ENCODE results near the gene CD81.

Gene CD81

GRCh38 chr11:2442589-2442988, 65.5 kb downstream of the CD81 start:
- DNase-seq = no peak

- DNase-seq = no peak
Observed at GRCh38 chr11:2443406-2443805, 66.3 kb downstream of the CD81 start.

GRCh38 chr11:2443881-2444820, 67.0 kb downstream of the CD81 start, which contains the start of gene TRPM5:
Gene TRPM5 (minus strand): TSS chr11:2444514. CDS start chr11:2423036, 21,478 bp downstream.
- no peak for DNase-seq

DNA sequence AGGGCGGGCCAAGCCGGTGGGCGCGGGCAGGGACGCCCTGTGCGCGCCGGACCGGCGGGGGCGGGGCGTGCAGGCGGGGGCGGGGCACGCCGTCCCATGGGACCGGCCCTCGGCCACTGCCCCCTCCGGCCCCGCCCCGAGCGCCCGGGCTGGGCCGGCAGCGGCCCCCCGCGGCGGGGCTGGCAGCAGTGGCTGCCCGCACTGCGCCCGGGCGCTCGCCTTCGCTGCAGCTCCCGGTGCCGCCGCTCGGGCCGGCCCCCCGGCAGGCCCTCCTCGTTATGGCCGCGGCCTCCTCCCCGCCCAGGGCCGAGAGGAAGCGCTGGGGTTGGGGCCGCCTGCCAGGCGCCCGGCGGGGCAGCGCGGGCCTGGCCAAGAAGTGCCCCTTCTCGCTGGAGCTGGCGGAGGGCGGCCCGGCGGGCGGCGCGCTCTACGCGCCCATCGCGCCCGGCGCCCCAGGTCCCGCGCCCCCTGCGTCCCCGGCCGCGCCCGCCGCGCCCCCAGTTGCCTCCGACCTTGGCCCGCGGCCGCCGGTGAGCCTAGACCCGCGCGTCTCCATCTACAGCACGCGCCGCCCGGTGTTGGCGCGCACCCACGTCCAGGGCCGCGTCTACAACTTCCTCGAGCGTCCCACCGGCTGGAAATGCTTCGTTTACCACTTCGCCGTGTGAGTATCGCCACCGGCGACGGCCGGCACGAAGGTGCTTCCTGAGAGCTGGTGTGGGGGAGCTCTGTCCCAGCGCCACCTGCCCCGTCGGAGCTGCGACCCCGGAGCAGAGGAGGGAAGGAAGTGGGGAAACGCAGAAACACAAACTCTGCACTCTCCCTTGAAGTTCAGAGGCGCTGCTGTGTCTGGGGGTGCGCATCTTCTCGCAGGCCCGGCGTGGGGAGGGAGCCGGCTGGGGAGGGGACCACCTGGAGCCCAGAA, 68.0 kb downstream of the CD81 start, which contains the start of gene KCNQ1:
Gene KCNQ1, plus strand, starts transcription at position 188 of the 925 bp plus-strand sequence. Its CDS starts 91 bp downstream, at position 279.
- peak; percentile 29 for DNase-seq

DNA sequence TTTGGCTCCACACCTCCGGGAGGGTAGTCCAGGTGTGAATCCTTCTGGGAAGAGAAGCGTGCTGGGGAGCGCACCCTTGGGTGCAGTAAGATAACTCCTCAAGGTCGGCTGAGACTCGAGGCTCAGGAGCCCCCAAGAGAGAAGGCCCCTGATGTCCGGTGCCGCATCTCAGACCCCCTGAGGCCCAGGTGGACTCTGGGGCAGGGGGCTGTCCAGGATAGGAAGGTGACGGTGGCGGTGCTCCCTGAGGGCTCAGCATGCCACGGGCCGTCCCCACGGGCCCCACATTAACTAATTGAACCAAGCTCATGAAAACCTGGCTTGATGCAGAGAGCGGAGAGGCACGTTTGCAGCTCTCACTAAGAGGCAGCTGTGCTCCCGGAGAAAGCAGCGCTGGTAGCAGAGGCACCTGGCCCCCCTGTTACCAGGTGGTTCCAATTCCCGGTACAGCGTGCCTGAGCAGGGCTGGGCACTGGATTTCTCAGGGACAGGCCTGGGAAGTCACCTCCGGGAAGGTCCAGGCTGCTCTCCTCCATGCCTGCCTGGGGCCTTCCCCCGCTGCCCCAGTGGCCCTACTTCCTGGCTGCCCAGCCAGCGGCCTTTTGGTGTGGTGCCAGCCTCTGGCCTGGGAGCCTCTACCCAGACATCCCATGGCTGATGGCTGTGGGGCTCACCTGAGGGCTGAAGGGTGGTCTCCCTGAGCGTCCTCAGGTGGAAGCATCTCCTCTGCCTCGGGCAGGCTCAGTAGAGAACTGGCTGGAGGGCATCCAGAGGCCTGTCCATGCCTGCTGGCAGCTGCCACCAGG, 68.8 kb downstream of the CD81 start:
- DNase-seq = no peak

- DNase-seq = peak; percentile 70
Observed at GRCh38 chr11:2446590-2447252, 69.6 kb downstream of the CD81 start.

Data from MV-4-11 (cell line).